GM10847 (cell line): ENCODE results near the gene CAMLG.

Source experiments
- POLR2A ChIP-seq: IDR thresholded peaks from 2 replicates; pipeline ENCODE4 v1.6.1; 2011; ENCODE audit not compliant: insufficient read length; ENCODE audit errors: extremely low read depth

The CAMLG gene

GRCh38 chr5:134769206-134769605 is 30.9 kb downstream of the CAMLG start:
- TF ChIP-seq POLR2A = no peak

DNA sequence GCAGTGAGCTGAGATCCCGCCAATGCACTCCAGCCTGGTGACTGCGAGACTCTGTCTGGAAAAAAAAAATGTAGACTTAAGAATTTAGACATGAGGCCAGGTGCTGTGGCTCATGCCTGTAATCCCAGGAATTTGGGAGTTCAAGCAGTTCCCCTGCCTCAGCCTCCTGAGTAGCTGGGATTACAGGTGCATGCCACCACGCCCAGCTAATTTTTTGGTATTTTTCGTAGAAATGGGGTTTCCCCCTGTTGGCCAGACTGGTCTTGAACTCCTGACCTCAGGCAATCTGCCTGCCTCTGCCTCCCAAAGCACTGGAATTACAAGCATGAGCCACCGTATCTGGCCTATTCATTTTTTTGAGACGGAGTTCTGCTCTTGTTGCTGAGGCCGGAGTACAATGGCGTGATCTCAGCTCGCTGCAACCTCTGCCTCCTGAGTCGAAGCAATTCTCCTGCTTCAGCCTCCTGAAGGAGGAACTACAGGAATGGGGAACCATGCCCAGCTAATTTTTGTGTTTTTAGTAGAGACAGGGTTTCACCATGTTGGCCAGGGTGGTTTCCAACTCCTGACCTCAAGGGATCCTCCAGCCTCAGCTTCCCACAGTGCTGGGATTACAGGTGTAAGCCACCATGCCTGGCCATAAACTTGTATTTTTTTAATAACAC is 34.2 kb downstream of the CAMLG start:
- TF ChIP-seq POLR2A = no peak

- TF ChIP-seq POLR2A = no peak
These were observed 39.0 kb downstream of the CAMLG start for GRCh38 chr5:134777366-134777765.

DNA sequence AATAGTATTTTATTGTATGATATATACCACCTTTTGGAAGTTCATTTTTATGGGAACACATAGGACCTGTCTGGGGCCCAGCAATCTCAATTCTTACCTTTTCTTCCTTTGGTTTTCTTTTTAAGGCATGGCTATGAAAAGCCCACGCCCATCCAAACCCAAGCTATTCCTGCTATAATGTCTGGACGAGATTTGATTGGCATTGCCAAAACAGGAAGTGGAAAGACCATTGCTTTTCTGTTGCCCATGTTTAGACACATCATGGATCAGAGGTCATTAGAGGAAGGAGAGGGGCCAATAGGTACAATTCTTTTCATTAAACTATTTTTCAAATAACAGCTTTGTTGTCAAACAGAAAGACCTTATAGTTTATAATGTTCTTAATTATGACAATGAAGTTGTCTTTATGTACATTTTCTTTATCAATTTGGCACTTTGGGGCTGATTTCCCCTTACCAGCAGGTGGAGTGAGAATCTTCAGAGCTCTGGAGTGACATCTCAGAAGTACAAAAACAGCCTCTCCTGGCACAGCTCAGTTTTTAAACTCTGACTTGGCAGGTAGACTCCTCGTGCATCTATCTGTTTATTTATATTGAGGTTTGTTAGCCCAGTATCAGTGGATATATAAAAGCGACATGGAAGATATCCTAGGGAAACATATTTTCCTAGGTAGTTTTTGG is 46.0 kb downstream of the CAMLG start:
- no peak for TF ChIP-seq POLR2A

- no peak for TF ChIP-seq POLR2A
These were observed 46.7 kb downstream of the CAMLG start for GRCh38 chr5:134784946-134785620.

- TF ChIP-seq POLR2A = no peak
These were observed 49.3 kb downstream of the CAMLG start for GRCh38 chr5:134787692-134788091.

- no peak for TF ChIP-seq POLR2A
These were observed 53.2 kb downstream of the CAMLG start for GRCh38 chr5:134791580-134791979.

DNA sequence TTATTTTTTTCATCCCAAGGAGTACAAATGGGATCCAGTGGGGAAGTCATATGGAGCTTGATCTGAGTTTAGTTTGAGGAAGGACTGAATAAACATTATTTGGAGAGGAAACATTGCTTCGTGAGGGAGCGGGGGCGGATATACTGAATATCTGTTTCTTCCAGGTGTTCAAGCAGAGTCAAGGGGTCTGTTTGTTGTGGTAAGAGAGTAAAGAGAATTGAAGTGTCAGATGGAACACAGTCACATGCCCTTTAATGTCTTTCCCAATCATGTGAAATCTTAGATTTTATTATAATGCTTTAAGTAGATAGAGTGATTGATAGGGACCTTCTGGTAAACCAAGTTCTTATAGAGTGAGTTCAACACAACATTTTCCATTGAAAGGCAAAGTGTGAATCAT is 53.9 kb downstream of the CAMLG start:
- TF ChIP-seq POLR2A = no peak

DNA sequence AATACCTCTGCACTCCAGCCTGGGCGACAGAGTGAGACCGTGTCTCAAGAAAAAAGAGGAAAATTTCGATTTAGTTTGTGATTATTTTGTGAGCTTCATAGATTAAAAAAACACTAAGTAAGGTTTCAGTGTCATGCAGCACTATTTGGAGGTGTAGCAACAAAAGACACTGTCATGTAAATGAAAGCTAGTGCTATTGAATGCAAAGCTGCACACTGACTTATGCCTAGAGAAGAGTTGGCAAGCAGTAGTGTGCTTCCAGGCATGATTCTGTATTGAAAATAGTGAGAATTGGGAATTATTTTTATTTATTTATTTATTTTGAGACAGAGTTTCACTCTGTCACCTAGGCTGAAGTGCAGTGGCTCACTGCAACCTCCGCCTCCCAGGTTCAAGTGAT is 54.8 kb downstream of the CAMLG start:
- no peak for TF ChIP-seq POLR2A

DNA sequence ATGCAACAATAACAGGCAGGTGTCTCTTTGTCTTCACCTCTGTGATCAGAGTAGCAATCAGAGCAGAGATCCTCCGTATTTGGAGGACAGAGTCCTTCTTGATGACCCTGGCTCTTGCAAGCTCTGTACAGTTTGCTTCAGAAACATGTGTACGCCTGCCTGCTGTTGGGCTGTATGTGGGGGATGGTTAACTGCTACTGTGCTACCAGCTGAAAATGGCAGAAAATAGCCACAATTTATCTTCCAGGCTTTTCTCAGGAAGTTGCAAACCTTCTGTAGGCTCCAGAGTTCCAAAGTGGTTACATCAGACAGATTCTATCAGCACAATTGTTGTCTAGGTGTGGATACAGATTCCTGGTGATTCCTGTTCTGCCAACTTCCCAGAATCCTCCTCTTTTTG is 55.7 kb downstream of the CAMLG start:
- TF ChIP-seq POLR2A = no peak

- TF ChIP-seq POLR2A = no peak
These were observed 56.5 kb downstream of the CAMLG start for GRCh38 chr5:134794819-134795218.

- no peak for TF ChIP-seq POLR2A
These were observed 60.1 kb downstream of the CAMLG start for GRCh38 chr5:134798468-134798867.
